RPMI8226 (cell line): ENCODE measurements around the gene MRGPRD.
"Not testable (repeated sequence)": the region's sequence is repeated elsewhere in the genome, so short reads cannot be mapped to it uniquely, and the experiment has no call there.

Experiments
- DNase-seq: peaks from one replicate; pipeline ENCODE4 v3.0.0-alpha.2; 2015

MRGPRD gene

DNA sequence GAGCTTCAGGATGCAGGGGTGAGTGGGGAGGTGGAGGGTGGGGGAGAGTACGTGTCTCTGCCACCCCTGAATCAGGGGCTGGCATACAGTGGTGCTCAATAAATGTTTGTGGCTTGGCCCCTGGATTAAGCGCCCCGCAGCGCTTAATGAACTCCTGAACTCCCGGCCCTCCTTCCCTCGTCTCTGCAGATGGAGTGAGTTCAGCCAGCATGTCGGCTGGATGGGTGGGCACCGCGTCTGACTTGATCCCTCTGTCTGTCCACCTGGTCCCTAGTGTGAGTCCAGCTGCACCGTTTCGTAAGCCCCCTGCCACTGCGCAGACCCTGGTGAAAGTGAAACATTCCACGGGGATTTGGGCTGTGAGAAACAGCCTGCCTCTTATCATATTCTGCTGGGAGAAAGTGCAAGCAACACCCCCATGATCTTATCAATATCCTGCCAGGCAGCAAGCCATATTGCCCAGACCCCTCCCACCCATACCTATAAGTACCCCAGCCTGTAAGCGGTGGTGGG lies 12.0 kb upstream of the MRGPRD start:
- DNase-seq = no peak

- no peak for DNase-seq
These were observed 10.4 kb upstream of the MRGPRD start for GRCh38 chr11:68990995-68991780.

- DNase-seq = no peak
These were observed 9.3 kb upstream of the MRGPRD start for GRCh38 chr11:68989936-68990606.

DNA sequence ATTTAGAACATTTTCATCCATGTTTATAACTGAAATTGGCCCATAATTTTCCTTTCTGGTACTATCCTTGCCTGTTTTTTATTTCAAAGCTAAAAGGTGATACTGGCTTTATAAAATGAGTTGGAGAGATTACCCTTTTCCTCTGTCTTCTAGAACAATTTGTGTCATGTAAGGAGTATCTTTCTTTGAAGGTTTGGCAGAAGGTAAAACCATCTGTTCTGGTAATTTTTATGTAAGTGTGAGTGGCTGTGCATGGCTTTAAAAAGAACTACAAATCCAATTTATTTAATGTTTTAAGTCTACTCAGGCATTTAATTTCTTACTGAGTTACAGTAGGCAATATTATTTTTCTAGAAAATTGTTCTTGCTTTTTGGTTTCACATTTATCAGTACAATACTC lies 7.7 kb upstream of the MRGPRD start:
- no peak for DNase-seq

DNA sequence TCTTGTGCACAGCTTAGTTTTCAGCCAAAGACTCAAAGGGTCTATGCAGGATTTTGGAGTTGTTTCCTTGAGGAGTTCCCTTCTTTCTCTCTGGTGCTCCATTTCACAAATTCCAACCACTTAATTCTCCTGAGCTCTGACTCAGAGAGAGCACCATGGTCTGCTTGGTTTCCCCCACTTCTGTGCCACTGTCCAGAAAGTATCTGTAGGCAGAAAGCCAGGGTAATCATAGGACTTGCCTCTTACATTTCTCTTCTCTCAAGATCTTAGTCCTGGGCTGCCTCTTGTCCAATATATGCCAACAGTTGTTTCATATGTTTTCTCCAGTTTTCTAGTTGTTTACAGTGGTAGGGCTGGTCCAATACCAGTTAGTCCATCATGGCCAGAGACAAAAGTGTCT lies 6.4 kb upstream of the MRGPRD start:
- DNase-seq = no peak

- no peak for DNase-seq
These were observed 3.0 kb upstream of the MRGPRD start for GRCh38 chr11:68983801-68984200.

GRCh38 chr11:68982134-68982533 lies 1.3 kb upstream of the MRGPRD start:
- no peak for DNase-seq

DNA sequence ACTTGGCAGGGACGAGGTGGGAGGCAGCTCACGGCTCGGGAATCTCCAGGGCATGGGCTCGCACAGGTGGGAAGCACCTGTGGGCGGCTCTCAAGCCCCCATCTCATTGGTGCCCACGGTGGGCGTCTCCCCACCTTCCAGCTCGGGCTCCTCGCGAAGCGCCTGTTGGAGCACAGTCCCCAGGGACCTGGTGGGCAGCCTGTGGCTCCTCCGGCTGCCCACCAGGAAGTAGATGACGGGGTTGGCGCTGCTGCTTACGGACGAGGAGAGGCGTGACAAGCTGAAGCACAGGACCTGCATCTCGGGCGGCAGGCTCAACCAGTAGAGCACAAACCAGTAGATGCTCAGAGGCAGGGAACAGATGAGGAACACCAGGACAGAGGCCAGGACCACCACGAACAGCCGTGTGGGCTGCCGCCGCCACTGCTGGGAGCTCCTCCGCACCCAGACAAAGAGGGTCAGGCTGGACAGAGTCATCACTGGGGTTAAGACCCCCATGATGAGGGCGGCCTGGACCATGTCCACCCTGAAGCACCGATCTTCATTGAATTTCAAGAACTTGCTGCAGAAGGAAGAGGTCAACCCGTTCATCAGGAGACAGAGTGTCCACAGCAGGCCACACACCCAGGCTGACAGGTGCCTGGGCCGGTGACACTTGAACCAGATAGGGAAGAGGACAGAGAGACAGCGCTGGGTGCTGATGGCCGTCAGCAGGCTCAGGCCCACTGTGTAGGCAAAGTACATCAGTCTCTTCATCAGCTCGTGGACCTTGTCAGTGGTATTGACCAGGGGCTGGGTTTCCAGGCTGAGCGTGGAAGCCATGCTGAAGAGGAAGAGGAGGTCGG lies 633 bp downstream of the MRGPRD start:
- DNase-seq = no peak

DNA sequence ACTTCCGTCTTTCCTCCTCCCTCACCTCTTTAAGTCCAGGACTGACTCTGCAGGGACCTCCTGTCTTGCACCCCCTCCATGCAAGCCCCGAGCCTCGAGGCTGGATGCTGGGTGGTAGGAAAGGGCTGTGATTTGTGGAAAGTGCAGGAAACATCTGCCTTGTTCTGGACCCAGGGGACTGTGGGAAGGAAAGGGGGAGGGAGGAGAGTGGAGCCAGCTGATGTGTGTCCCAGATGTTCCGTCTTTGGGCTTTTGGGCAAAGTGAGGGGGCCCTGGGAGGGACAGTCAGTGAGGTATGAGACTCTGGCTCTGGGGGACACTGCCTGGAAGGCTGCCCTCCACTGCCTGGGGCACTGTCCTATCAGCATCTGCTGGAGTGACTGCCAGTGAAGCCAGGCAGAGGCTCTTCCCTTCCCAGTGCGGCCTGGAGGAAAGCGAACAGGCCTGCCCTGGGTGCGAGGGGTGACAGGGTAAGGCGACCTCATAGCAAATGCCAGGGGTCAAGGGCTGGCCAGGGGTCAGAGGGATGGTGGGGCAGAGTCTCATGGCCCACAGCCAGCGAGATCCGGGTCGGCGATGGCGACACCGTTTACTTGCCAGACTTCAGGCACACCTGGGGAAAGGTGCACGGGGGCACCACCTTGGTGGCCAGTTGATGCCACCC lies 1.7 kb downstream of the MRGPRD start:
- no peak for DNase-seq

DNA sequence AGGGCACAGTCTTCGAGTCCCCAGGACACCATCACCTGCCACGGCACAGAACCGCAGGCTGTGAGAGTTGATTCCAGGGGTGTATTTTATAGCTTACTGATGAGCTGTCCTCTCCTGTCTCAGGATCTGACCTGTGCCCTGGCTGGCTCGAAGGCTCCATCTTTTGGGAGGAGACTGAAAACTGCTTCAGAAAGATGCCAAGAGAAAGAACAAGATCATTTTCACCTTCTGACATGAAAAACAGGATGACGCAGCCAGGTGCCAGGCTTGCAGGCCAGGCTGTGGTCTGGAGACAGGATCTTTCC lies 2.2 kb downstream of the MRGPRD start:
- no peak for DNase-seq

GRCh38 chr11:68977781-68978625 lies 2.8 kb downstream of the MRGPRD start:
- DNase-seq = no peak

GRCh38 chr11:68976563-68976962 lies 4.2 kb downstream of the MRGPRD start:
- DNase-seq = no peak

- no peak for DNase-seq
These were observed 4.7 kb downstream of the MRGPRD start for GRCh38 chr11:68976095-68976494.

DNA sequence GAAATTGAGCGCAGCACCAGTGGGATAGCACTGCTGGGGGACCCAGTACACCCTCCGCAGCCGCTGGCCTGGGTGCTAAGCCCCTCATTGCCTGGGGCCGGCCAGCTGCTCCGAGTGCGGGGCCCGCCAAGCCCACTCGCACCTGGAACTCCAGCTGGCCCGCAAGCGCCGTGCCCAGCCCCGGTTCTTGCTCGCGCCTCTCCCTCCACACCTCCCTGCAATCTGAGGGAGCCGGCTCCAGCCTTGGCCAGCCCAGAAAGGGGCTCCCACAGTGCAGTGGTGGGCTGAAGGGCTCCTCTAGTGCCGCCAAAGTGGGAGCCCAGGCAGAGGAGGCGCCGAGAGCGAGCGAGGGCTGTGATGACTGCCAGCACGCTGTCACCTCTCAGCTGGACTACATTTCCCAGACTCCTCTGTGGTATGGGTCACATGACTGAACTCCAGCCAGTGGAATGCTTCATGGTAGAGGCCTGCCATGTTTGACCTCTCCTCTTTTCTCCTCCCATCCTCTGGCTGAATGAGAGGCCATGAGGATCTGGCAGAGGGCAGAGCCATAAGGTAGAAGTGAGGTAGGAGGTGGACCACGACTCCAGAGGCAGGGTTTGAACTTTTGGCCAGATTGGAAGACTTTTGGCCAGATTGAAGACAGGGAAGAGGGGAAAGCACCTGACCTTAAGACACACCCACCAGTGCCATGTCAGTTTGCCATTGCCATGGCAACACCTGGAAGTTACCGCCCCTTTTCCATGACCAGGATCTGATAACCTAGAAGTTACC lies 6.2 kb downstream of the MRGPRD start:
- DNase-seq = peak; percentile 46

DNA sequence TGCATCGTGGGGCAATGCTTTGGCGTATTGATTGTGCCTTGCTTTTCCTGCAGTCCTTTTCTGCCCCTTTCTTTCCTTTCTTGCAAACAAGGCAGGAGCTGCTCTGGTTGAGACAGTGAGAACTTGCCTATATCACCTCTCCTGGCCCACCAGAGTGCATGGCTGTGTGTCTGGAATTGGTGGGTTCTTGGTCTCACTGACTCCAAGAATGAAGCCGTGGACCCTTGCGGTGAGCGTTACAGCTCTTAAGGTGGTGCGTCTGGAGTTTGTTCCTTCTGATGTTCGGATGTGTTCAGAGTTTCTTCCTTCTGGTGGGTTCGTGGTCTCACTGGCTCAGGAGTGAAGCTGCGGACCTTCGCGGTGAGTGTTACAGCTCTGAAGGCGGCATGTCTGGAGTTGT lies 7.1 kb downstream of the MRGPRD start:
- DNase-seq = not testable (repeated sequence)

DNA sequence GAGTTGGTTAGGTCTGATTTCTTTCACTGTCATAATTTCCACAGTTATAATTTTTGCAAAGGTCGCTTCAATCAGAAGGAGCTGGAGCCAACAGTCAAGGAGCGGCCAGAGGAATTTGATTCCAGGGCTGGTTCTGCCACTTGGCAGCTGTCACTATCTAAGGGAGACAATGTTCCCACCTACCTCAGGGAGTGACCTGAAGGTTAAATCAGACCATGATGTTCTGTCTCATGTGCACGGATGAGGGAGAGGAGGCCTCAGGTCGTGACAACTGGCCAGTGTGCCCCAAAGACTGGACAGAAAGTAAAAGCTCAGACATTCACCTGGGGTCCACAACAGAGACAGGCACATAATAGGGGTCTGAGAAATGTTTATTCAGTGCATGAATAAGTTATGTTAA lies 7.6 kb downstream of the MRGPRD start:
- no peak for DNase-seq

DNA sequence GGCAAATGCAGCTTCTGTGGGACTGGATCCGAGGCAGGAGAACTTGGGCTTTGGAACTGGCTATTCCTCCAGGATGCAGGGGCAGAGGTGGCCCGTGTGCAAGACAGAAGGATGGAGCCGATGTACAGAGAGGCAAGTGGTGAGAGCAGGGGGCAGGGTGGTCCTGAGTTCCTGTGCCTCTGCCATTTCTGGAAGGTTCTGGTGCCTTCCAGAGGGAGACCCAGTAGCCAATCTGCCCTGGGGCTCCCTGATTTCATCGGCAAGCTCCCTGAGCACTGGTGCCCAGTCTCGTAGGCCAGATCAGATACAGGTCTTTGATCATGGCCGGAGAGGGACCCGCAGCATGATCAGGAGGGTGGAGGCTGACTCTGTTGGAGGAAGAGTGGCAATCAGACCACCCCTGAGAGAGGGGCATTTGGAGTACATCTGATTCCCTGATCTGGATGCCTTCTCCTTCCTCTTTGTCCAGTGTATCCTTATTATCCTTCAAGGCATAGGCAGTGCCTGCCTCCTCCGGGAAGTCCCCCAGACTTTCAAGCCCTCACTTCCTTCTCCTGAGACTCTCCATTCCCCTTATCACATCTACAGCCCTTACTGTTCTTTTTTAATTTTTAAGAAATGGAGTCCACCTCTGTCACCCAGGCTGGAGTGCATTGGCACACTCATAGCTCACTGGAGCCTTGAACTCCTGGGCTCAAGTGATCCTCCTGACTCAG lies 9.7 kb downstream of the MRGPRD start:
- no peak for DNase-seq

DNA sequence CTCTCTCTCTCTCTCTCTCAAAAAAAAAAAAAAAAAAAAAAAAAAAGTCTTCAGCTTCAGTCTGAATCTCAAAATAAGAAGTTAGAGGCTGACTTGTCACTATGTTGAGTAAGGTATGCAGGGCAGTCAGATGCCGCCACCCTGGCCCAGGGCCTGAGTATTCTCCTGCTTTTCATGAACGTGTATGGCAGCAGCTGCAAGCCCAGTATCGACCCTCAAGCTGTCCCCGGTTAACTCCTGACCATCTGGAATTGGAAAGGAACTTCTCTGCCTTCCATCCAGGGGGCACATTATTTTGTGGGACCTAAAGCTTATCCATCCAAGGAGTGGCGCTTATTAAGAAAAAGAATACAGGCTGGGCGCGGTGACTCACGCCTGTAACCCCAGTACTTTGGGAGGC lies 11.4 kb downstream of the MRGPRD start:
- DNase-seq = no peak

- no peak for DNase-seq
These were observed 12.2 kb downstream of the MRGPRD start for GRCh38 chr11:68968306-68969250.
